Stimulated activated CD4-positive, alpha-beta T cell treated with anti-CD3 and anti-CD28 coated beads, TNF-alpha, amount 100 ng/mL, for 4 hours (primary cell): ENCODE measurements around the gene ERP44.
"Not testable (repeated sequence)": the region's sequence is repeated elsewhere in the genome, so short reads cannot be mapped to it uniquely, and the experiment has no call there.

Experiments
- DNase-seq, 3 experiments: peaks; one replicate each; pipeline ENCODE4 v3.0.0-alpha.2; 2020; ENCODE audit warnings: low read depth in 3 of 3

The ERP44 gene

DNA sequence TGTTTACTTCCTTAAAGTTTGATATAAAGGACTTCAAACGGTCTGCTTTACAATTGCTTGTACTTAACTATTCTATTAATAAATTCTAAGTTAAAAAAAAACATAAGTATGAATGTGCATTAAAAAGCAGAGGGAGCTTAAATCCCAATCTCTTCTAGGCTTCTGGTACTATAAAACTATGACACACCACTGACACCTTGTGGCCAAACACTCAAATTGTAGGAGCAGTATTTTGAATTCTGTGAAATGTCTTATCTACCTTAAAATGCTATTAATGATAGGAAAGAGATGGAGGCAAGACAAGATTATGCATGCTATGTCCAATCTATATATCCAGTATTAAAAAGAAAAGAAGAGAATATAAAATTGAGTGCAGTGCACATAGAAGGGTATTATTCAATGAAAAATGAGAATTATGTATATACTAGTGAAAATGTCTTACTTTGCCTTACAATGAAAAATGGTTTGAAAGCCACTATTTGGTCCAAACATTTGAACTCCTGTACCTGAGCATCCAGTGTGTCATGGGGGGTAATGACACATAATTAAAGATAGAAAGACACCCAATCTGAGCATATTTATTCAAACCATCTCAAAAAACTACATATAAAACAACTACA, 87.6 kb downstream of the ERP44 start:
- peak in 1 of 3 experiments; percentile 9 for DNase-seq

DNA sequence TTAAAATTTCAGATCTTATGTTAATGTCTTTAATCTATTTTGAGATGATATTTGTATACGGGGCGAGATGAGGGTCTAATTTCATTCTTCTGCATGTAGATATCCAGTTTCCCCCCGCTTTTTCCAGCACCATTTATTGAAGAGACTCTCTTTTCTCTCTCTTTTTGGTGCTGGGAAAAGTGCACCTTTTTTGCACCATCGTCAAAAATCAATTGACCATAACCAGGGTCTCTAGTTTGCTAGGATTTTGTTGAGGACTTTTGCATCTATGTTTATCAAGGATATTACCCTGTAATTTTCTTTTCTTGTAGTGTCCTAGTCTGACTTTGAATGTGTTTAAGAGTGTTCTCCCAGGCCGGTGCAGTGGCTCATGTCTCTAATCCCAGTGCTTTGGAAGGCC, 99.0 kb downstream of the ERP44 start:
- DNase-seq, result no peak

- DNase-seq, result no peak
These were observed 99.9 kb downstream of the ERP44 start for GRCh38 chr9:99998866-99999265.

GRCh38 chr9:99998266-99998665, 100.5 kb downstream of the ERP44 start:
- no peak for DNase-seq

- not testable (repeated sequence) for DNase-seq
These were observed 108.3 kb downstream of the ERP44 start for GRCh38 chr9:99990508-99990907.

- no peak for DNase-seq
These were observed 112.2 kb downstream of the ERP44 start for GRCh38 chr9:99986642-99987041.

GRCh38 chr9:99980598-99980997, 118.2 kb downstream of the ERP44 start:
- no peak for DNase-seq

DNA sequence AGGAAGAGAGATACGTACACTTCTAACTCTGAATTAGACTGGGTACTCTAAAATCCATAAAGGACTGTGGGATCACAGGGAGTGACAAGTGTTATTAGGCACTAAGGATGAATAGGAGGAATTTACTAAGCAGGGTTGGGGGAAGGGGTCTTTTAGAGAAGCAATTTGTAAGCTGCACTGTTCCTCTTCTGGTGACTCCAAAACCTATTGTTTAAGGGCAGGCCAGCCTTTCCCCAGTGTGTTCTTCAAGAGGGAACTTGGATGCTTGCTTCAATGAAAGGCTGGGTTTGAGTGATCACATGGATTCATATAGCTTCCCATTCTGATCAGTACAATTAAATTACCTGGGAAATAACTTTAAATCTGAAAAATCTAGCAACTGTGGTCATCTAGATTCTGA, 120.6 kb downstream of the ERP44 start:
- DNase-seq, result no peak

DNA sequence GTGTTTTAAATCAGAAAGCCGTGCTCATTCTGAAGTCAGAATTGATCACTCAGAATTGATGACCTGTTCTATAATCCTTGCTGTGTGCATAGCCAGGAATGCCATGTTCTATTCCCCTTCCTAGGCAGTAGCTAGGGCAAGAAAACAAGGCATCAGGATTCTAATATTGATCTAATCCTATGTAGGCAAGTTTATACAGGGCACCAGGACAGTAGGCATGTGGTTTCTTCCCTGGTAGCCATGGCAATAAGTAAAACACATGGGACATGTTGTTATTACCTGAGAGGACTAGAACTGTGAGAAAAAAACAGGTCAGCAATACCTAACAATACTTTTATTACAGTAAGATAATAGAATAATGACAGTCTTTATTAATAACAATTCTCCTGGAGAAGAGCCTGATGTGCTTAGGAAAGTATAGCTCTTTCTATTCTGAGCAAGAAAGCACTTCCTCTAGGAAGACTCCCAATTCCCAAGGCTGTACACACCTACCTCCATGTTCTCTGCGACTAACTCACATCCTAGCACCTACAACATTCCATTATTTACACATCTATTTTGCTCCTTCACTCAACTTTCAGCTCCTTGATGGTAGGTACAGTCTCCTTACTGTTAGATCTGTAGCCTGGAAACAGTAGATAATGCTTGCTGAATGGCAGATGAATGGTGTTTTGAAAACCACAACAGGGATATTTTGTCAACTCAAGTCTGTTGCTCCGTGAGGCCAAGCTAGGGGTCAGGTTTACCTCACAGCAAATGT, 121.6 kb downstream of the ERP44 start:
- DNase-seq, result no peak

- DNase-seq, result no peak
These were observed 125.3 kb downstream of the ERP44 start for GRCh38 chr9:99973455-99973854.

DNA sequence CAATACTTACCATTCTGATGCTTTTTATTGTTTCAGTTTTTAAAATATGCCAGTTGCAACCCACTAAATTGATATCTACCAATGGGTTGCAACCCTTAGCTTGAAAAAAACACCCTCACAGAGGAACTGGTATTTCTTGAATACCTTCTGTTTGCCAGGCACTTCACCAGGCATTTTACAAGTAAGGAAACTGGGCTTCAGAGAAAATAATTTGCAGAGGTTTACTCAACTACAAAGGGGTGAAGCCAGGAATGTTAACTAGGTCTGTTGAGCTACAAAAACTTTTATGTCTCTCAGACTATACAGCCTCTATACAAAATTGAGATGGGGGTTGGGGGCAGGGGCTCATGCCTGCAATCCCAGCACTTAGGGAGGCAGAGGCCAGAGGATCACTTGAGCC, 127.4 kb downstream of the ERP44 start:
- no peak for DNase-seq

- no peak for DNase-seq
These were observed 128.3 kb downstream of the ERP44 start for GRCh38 chr9:99970481-99970880.

GRCh38 chr9:99967457-99967856, 131.3 kb downstream of the ERP44 start:
- DNase-seq, result no peak

- no peak for DNase-seq
These were observed 132.1 kb downstream of the ERP44 start for GRCh38 chr9:99966716-99967115.

- DNase-seq, result no peak
These were observed 132.8 kb downstream of the ERP44 start for GRCh38 chr9:99966001-99966400.

DNA sequence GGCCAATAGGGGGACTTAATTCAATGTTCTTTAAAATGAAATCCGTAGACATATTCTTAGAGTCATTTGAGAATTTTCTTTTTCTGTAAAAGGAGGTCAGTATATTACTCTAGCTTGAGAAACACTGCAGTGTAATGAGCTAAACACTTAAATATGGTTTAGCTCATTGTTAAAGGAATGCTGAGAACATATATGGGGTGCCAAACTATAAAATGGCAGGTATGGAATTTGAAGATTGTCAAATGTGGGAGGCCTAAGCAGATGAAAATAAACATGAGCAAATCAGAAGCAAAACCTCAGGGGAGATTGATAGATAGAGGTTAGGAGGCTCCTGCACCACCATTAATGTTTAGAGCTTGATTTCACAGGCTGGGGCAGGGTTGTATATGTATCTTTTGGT, 134.5 kb downstream of the ERP44 start:
- no peak for DNase-seq

DNA sequence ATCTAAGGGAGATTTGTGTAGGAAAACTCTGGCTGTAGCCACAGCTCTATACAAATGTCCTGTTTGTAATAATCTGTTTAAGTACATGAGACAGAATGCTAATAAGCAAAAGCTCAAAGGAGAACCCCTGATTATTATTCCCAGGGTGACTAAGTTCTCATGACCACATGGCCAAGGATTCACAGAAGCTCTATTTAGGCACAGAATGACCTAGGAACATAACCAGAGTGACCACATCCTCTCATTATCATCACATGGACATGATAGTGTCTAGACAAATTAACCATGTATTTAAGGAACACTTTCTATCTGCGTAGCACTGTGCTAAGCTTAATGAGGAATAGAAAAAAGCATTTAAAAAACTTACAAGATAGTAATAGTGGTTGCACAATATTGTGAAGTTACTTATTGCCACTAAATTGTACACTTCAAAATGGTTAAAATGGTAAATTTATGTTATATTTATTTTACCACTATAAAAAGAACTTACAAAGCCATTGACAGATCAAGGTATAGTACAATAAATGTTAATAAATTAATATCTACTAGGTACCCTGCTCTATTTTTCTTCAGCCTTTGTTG, 136.0 kb downstream of the ERP44 start:
- no peak for DNase-seq

- DNase-seq, result no peak
These were observed 143.2 kb downstream of the ERP44 start for GRCh38 chr9:99955606-99956005.

DNA sequence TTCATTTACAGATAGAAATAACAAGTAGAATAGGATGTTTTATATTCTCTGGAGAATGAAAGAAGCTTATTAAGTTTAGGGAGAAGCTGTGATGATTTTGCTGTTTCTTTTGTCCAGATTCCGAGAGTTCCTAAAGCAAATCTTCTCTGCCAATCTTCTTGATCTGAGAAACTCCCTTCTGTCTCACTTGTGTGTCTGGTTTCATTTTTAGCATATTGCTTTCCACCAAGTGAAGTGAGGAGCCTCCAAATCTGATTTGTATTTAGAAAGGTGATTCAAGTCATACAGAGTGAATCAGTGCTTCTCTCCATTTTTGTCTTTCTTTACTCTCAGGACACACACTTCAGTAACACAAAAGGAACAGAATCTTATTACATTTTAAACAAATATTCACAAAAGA, 144.0 kb downstream of the ERP44 start:
- DNase-seq, result no peak

DNA sequence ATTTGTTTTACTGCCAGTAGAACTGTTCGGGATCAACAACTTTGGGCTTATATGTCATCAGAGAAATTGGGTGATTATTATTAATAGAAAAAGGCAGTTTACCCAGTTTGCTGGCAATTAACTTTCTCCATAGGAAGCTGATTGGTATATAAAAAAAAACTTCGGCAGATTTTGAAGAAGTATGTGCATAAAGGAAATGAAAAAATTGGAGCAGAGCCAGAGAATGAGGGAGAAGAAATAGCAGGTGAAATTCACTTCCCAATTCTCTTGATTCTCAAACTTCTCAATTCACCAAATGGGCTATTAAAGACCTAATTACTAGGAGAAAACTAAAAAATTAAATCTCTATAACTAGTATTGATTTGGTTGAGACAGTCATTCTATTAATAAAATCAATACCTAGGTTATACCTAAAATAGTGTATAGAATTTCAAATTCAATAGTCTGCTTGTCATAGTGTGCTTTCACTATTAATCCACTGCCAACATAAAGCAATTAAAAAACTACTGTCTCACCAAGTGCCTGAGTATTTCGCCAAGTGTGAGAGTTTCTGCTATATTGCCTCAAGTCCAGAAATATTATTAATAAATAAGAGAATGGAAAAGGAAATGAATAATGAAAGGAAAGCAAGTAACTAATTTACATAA, 144.8 kb downstream of the ERP44 start:
- DNase-seq, result no peak

- DNase-seq, result no peak
These were observed 149.9 kb downstream of the ERP44 start for GRCh38 chr9:99948896-99949295.

DNA sequence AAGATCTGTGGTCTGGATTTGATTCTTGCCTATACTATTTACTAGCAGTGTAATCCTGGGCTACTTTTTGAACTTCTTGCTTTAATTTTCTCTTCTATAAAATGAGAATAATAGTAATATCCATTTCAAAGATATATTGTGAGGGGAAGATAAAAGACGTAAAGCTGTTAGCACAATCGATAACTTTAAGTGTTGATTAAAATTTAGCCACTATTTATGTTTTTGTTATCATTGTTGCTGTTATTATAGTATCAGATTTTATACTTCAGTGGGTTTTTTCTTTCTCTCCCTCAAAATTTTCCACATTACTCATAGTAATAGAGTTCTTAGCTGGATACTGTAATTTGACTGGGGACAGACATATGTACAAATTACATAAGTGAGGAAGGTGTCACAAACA, 150.3 kb downstream of the ERP44 start:
- no peak for DNase-seq

GRCh38 chr9:99947395-99947794, 151.4 kb downstream of the ERP44 start:
- DNase-seq, result no peak
